Mesenchymal stem cell (in vitro differentiated cells and primary cell): ENCODE data around the gene AK2.
A peak's percentile ranks its signal among the peaks of the same experiment; 100 is the strongest.

Experiments
- DNase-seq: peaks from one replicate; pipeline ENCODE4 v3.0.0-alpha.2; 2013
- H2AFZ ChIP-seq: one replicate; pipeline ENCODE4 v1.6.1; 2013; ENCODE audit warnings: low read depth, mild to moderate bottlenecking, control low read depth, inconsistent platforms, low read length, moderate library complexity
- H2AK5ac ChIP-seq: 2 replicates; pipeline ENCODE4 v1.6.1; 2013; ENCODE audit warnings: low read length, moderate library complexity, mild to moderate bottlenecking, inconsistent platforms; ENCODE audit not compliant: severe bottlenecking
- H2BK120ac ChIP-seq: one replicate; pipeline ENCODE4 v1.6.1; 2013; ENCODE audit warnings: low read depth, mild to moderate bottlenecking, inconsistent platforms, low read length, moderate library complexity
- H2BK12ac ChIP-seq, 2 experiments: one replicate each; pipeline ENCODE4 v1.6.1; 2013; ENCODE audit warnings: inconsistent platforms in 2 of 2, low read length in 2 of 2, mild to moderate bottlenecking in 2 of 2, moderate library complexity in 2 of 2, control low read depth in 1 of 2
- H2BK15ac ChIP-seq: one replicate; pipeline ENCODE4 v1.6.1; 2013; ENCODE audit warnings: mild to moderate bottlenecking, low read depth, inconsistent platforms; ENCODE audit not compliant: poor library complexity, severe bottlenecking
- H2BK5ac ChIP-seq: 2 replicates; pipeline ENCODE4 v1.6.1; 2013; ENCODE audit warnings: low read depth, mild to moderate bottlenecking, low read length, control low read depth, inconsistent platforms; ENCODE audit not compliant: poor library complexity, severe bottlenecking
- H3K14ac ChIP-seq, 2 experiments: one replicate each; pipeline ENCODE4 v1.6.1; 2013; ENCODE audit warnings: inconsistent platforms in 2 of 2, low read length in 2 of 2, control low read depth in 1 of 2, mild to moderate bottlenecking in 1 of 2, moderate library complexity in 1 of 2
- H3K18ac ChIP-seq, 2 experiments: one replicate each; pipeline ENCODE4 v1.6.1; 2013; ENCODE audit warnings: inconsistent platforms in 2 of 2, low read length in 2 of 2, control low read depth in 1 of 2, low read depth in 1 of 2, mild to moderate bottlenecking in 1 of 2
- H3K23ac ChIP-seq, 2 experiments: one replicate each; pipeline ENCODE4 v1.6.1; 2013; ENCODE audit warnings: inconsistent platforms in 2 of 2, low read length in 2 of 2, mild to moderate bottlenecking in 2 of 2, moderate library complexity in 2 of 2, control low read depth in 1 of 2
- H3K27ac ChIP-seq: 2 replicates; pipeline ENCODE4 v1.5.1; 2013; ENCODE audit warnings: mild to moderate bottlenecking, moderate library complexity, low read length, control low read depth, inconsistent platforms; ENCODE audit not compliant: poor library complexity, severe bottlenecking
- H3K27me3 ChIP-seq, 2 experiments: 2 replicates each; pipeline versions ENCODE4 v1.6.1 to v1.7.0; 2013; ENCODE audit warnings: low read length in 2 of 2, mild to moderate bottlenecking in 2 of 2, moderate library complexity in 2 of 2, control low read depth in 1 of 2, inconsistent platforms in 1 of 2; ENCODE audit not compliant: control insufficient read depth in 1 of 2, insufficient read depth in 1 of 2
- H3K36me3 ChIP-seq, 2 experiments: 2 replicates each; pipeline versions ENCODE4 v1.6.1 to v1.7.0; 2013; ENCODE audit warnings: low read length in 2 of 2, control low read depth in 1 of 2, inconsistent platforms in 1 of 2, low read depth in 1 of 2, mild to moderate bottlenecking in 1 of 2; ENCODE audit not compliant: insufficient read depth in 2 of 2, control insufficient read depth in 1 of 2
- H3K4ac ChIP-seq, 2 experiments: one replicate each; pipeline ENCODE4 v1.6.1; 2013; ENCODE audit warnings: inconsistent platforms in 2 of 2, low read length in 2 of 2, mild to moderate bottlenecking in 2 of 2, moderate library complexity in 2 of 2, control low read depth in 1 of 2, low read depth in 1 of 2
- H3K4me1 ChIP-seq: 2 replicates; pipeline ENCODE4 v1.6.1; 2013; ENCODE audit warnings: low read depth, low read length, control low read depth; ENCODE audit not compliant: control insufficient read depth, insufficient read depth
- H3K4me2 ChIP-seq: 2 replicates; pipeline ENCODE4 v1.6.1; 2013; ENCODE audit warnings: low read length, mild to moderate bottlenecking, inconsistent platforms; ENCODE audit not compliant: poor library complexity, severe bottlenecking
- H3K4me3 ChIP-seq, 2 experiments: 2 replicates each; pipeline versions ENCODE4 v1.5.1 to v1.7.0; 2013; ENCODE audit warnings: low read length in 2 of 2, mild to moderate bottlenecking in 2 of 2, control low read depth in 1 of 2, low read depth in 1 of 2; ENCODE audit not compliant: insufficient read depth in 1 of 2
- H3K79me1 ChIP-seq: replicated peaks from 2 replicates; pipeline ENCODE4 v1.6.1; 2013; ENCODE audit warnings: mild to moderate bottlenecking, control low read depth, low read length, inconsistent platforms; ENCODE audit not compliant: poor library complexity, severe bottlenecking
- H3K9ac ChIP-seq: 2 replicates; pipeline ENCODE4 v1.7.0; 2013; ENCODE audit warnings: mild to moderate bottlenecking, low read length, moderate library complexity
- H3K9me3 ChIP-seq: 2 replicates; pipeline ENCODE4 v1.7.0; 2013; ENCODE audit warnings: mild to moderate bottlenecking, low read length; ENCODE audit not compliant: control insufficient read depth
- H4K8ac ChIP-seq: one replicate; pipeline ENCODE4 v1.6.1; 2013; ENCODE audit warnings: inconsistent platforms, mild to moderate bottlenecking, low read length, moderate library complexity
- H4K91ac ChIP-seq: one replicate; pipeline ENCODE4 v1.6.1; 2013; ENCODE audit warnings: mild to moderate bottlenecking, low read length, inconsistent platforms
- WGBS: methylation state at CpG from one replicate; pipeline ENCODE4 v1.1.7; 2013; ENCODE audit warnings: mixed read lengths; 5-methylcytosine and 5-hydroxymethylcytosine counted together

AK2 gene

DNA sequence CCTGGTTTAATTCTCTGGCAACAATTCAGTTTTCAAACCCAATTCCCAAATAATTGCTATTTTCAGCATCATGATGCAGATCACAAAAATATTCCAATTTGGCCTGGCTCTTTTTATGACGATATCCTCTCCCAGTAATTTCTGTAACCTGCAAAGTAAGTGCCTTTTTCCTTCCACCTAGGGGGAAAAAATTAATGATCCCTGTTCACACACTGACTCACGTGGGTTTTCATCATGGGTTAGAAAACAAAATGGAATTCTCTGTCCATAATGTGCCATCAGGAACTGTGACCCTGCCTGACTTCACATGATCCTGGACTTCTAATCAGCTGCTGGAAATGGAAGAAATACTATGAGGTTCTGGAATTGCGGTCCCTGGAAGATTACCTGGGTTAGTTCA lies 24.5 kb downstream of the AK2 start:
- no peak for DNase-seq
- 95% methylated on average over 3 of the region's 3 CpGs for WGBS

GRCh38 chr1:33010932-33011731 lies 25.6 kb downstream of the AK2 start:
- H3K4me3 ChIP-seq: peak overlapping the region in 1 of 2 experiments; percentile 1
- H3K9me3 ChIP-seq: no peaks in the 10 kb centered on the region
- H2AFZ ChIP-seq: no peak overlapping the region
- peak overlapping the region; percentile 44 for H3K9ac ChIP-seq
- no peaks in the 10 kb centered on the region for H3K27me3 ChIP-seq
- peak overlapping the region; percentile 18 for H4K91ac ChIP-seq
- no peak overlapping the region for H3K23ac ChIP-seq
- peaks cover 2% of the 10 kb centered on the region for H3K79me1 ChIP-seq
- H4K8ac ChIP-seq: peak overlapping the region; percentile 1
- peak overlapping the region; percentile 37 to 69 for H3K18ac ChIP-seq
- no peak overlapping the region for H2BK120ac ChIP-seq
- peaks cover 7% of the 10 kb centered on the region for H3K4me1 ChIP-seq
- peak overlapping the region in 1 of 2 experiments; percentile 46 for H3K4ac ChIP-seq
- H2BK15ac ChIP-seq: peak overlapping the region; percentile 44
- H2AK5ac ChIP-seq: no peak overlapping the region
- H3K36me3 ChIP-seq: peaks cover 30 to 53% of the 10 kb centered on the region in 2 experiments
- DNase-seq: peak; percentile 50
- H3K27ac ChIP-seq: no peak overlapping the region
- H3K4me2 ChIP-seq: no peak overlapping the region
- no peak overlapping the region for H3K14ac ChIP-seq
- no peak overlapping the region for H2BK5ac ChIP-seq
- H2BK12ac ChIP-seq: peak overlapping the region in 1 of 2 experiments; percentile 44
- 97% methylated on average over 5 of the region's 5 CpGs for WGBS

More for the DNA sequence above, 24.5 kb downstream of the AK2 start:
- Histone ChIP-seq H2BK120ac (no peak overlapping the region), H3K18ac (no peak overlapping the region), H4K8ac (no peak overlapping the region), H3K4me2 (no peak overlapping the region), H3K4me3 (no peak overlapping the region), H3K27ac (no peak overlapping the region), H2AK5ac (no peak overlapping the region), H4K91ac (no peak overlapping the region), H3K23ac (no peak overlapping the region), H2BK12ac (no peak overlapping the region), H3K79me1 (no peaks in the 10 kb centered on the region), H3K4ac (no peak overlapping the region), H3K4me1 (peaks cover 4% of the 10 kb centered on the region), H3K9ac (peak overlapping the region; percentile 44), H2BK15ac (no peak overlapping the region), H2AFZ (no peak overlapping the region), H3K14ac (no peak overlapping the region), H3K27me3 (no peaks in the 10 kb centered on the region), H3K36me3 (peaks cover 30 to 56% of the 10 kb centered on the region in 2 experiments), H3K9me3 (no peaks in the 10 kb centered on the region), H2BK5ac (no peak overlapping the region)

GRCh38 chr1:33009561-33009960 lies 27.1 kb downstream of the AK2 start:
- no peak overlapping the region for H2AK5ac ChIP-seq
- H4K91ac ChIP-seq: no peak overlapping the region
- H3K79me1 ChIP-seq: peaks cover 3% of the 10 kb centered on the region
- no peak overlapping the region for H3K4ac ChIP-seq
- H2AFZ ChIP-seq: no peak overlapping the region
- no peak overlapping the region for H3K4me2 ChIP-seq
- H2BK120ac ChIP-seq: no peak overlapping the region
- peaks cover 34 to 50% of the 10 kb centered on the region in 2 experiments for H3K36me3 ChIP-seq
- 0% methylated on average over 1 of the region's 1 CpG for WGBS
- no peak for DNase-seq
- peaks cover 8% of the 10 kb centered on the region for H3K4me1 ChIP-seq
- no peak overlapping the region for H3K27ac ChIP-seq
- H3K9ac ChIP-seq: no peak overlapping the region
- H3K23ac ChIP-seq: no peak overlapping the region
- H3K14ac ChIP-seq: no peak overlapping the region
- no peak overlapping the region for H3K4me3 ChIP-seq
- no peak overlapping the region for H2BK5ac ChIP-seq
- H2BK15ac ChIP-seq: no peak overlapping the region
- no peaks in the 10 kb centered on the region for H3K27me3 ChIP-seq
- H3K18ac ChIP-seq: no peak overlapping the region
- no peak overlapping the region for H4K8ac ChIP-seq
- no peaks in the 10 kb centered on the region for H3K9me3 ChIP-seq
- H2BK12ac ChIP-seq: no peak overlapping the region

GRCh38 chr1:33008051-33008914 lies 28.4 kb downstream of the AK2 start:
- Histone ChIP-seq H2BK15ac (no peak overlapping the region), H3K79me1 (peaks cover 5% of the 10 kb centered on the region), H4K8ac (no peak overlapping the region), H3K4me2 (no peak overlapping the region), H2BK12ac (no peak overlapping the region), H3K4me1 (peaks cover 8% of the 10 kb centered on the region), H3K4me3 (no peak overlapping the region), H3K9ac (no peak overlapping the region), H3K27ac (no peak overlapping the region), H3K36me3 (peaks cover 28 to 37% of the 10 kb centered on the region in 2 experiments), H3K23ac (no peak overlapping the region), H2BK120ac (no peak overlapping the region), H3K9me3 (no peaks in the 10 kb centered on the region), H2BK5ac (no peak overlapping the region), H3K18ac (no peak overlapping the region), H3K4ac (no peak overlapping the region), H3K27me3 (no peaks in the 10 kb centered on the region), H4K91ac (no peak overlapping the region), H2AK5ac (no peak overlapping the region), H2AFZ (no peak overlapping the region), H3K14ac (no peak overlapping the region)
- DNase-seq: peak; percentile 23
- 89% methylated on average over 10 of the region's 13 CpGs for WGBS
